Left colon (tissue), 2 donors: Measurements from ENCODE around the gene RGP1. TPM values are rescaled to one million over a fixed set of nuclear protein-coding genes. Genes with fewer than 3 reads are reported as not detected.

Experiments
- ATAC-seq: fragments of 200-7000 bp; cut with Tn5 transposase; one replicate; pipeline ENCODE4 v1.9.1; 2020; ENCODE audit warnings: mild to moderate bottlenecking, moderate library complexity
- DNase-seq, 2 donors: peaks; one replicate each; pipeline ENCODE4 v3.0.0-alpha.2; 2020
- intact Hi-C, 2 donors: fragments of 100-400 bp; cut with DNase I in 1 of 2; cut with micrococcal nuclease in 1 of 2; formaldehyde crosslinking; loops; one replicate each; pipeline versions ENCODE4 v1.11.2 to v1.14.0; 2022; cut with DNase I, micrococcal nuclease
- total RNA-seq, 2 donors: library from RNA; stranded (reverse); fragmentation: NEBNext Ultra II Directional; extraction: Animal tissue kit (Norgen Biotek cat#: 25700); gene quantifications; one replicate each; pipeline ENCODE4 v1.2.1, GENCODE V29; 2021
- donor health status: DM: no; HTN: no; CAD: no.
- donor health status: DM: yes; HTN: yes; CAD: no.

The RGP1 gene
- total RNA-seq, 2 donors from 2014 or later: 54.8 to 56.3 TPM

DNA sequence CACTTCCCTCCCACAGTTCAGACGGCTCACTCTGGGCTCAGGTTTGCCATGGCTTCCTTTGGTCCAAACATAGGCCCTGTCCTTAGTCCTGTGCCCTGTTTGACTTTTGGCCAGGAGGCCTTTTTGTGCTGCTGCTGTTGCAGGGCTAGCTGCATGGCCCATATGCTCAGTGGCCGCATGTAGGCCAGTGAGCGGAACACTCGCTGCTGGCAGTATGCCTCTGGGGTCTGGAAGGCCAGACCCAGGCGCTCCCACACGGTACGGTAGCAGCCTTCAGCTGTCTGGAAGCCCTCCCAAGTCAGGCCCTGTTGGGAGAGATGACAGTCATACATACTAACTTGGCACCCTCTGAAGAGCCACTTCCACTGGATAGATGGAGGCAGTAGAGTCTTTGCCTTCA is 11.9 kb upstream of the RGP1 start:
- DNase-seq (no peak), ATAC-seq (no peak)
- intact Hi-C loops: loop anchor here in 1 of 2 donors (10.0 kb wide), 1 partner anchor 82 kb away; the partner anchor contains the start of genes CCDC107, RMRP and SIT1

DNA sequence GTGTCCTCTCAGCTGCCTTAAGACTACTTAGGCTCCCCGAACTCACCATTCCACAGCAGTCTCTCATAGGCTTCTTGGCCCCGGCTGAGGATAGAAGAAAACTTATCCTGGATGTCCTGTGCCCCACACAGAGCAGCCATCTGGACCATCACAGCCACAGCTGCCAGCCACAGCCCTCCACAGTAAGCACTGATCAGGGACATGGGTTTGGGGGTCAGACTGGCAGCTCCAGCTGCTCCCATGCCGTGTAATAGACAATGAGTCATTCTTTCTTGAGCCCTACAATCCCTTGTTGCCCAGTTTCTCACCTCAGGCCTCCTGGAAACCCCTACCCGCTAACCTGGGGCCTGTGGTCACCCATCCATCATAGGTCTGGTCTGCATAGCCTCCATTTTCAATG is 10.9 kb upstream of the RGP1 start:
- ATAC-seq (no peak), DNase-seq (no peak)
- intact Hi-C loops: loop anchor here in 1 of 2 donors (10.0 kb wide), 1 partner anchor 83 kb away; the partner anchor contains the start of genes CCDC107, RMRP and SIT1

DNA sequence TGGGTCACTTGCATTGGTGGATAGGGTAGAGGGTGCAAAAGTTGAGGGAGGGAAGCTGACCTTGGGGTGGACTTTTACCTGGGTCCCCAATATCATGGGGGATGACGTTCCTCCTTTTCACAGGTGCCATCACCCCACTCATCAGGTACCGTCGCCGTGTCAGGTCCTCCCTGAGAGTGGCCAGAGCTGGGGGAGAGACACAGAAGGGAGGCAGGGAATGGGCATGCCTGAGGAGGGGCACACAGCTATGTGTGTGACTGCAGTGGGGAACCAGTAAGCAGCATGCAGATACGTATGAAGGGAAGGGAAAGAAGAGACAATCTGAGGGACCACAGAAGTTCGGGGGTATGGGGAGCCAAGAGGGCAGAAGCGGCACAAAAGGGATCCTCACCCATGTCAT is 10.2 kb upstream of the RGP1 start:
- DNase-seq (no peak), ATAC-seq (no peak)
- intact Hi-C loops: loop anchor here in 1 of 2 donors (10.0 kb wide), 1 partner anchor 84 kb away; the partner anchor contains the start of genes CCDC107, RMRP and SIT1

DNA sequence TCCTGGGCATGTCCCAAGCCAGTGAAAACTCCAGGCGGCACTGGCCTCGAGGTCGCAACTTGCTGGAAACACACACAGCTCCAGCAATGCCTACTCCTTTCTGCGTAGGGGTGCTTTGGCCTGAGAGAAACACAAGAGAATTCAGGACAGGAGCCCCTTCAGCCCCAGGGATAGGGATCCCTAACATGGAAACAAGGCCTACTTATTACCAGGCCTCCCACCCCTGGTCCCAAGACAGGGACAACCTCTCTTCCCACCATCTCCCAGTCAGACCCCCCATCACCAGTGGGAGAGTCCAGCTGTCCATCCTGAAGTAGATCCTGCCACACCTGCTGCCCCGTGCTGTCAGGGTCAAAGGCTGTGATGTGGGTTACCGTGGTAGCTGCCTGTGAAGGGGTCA is 8.8 kb upstream of the RGP1 start:
- ATAC-seq (no peak), DNase-seq (peak in 1 of 2 donors; percentile 17)
- intact Hi-C loops: no loop called here

DNA sequence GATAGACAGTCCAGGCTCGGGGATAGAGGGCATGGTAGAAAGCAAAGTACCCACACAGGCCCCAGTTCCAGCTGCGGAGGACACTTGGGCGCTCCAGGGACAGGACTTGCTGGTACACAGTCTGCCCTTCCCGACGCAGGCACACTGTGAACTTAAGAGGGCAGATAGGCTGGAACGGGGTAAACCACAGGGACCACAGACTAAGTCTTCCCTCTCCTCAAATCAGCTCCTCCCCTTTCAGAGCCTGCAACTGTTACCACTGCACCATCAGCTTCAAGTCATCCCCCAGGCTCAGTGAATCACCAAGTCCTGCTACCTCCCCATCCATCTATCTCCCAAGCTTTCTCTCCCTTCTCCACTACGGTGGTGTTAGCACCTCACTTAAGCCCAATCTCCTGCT is 7.3 kb upstream of the RGP1 start:
- ATAC-seq (no peak), DNase-seq (peak in 1 of 2 donors; percentile 17)
- intact Hi-C loops: no loop called here

DNA sequence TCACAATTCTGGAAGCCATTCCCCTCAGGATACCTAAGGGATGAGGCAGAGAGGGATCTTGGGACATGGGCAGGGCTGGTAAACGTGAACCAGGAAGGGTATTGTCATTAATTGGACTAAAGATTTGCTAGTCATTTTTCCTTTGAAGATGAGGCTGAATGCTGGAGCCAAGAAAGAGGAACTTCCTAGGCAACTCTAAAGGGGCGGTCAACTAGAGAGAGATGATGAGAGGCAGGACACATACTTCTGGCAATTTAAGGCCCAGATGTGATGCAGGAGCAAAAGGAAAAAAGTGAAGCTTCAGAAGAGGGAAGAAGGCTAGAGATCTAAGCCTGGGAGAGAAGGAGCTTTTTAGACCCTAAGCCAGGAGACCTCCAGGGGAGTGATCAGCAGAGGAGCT is 5.6 kb upstream of the RGP1 start:
- ATAC-seq (no peak), DNase-seq (peak in 1 of 2 donors; percentile 11)
- intact Hi-C loops: no loop called here

DNA sequence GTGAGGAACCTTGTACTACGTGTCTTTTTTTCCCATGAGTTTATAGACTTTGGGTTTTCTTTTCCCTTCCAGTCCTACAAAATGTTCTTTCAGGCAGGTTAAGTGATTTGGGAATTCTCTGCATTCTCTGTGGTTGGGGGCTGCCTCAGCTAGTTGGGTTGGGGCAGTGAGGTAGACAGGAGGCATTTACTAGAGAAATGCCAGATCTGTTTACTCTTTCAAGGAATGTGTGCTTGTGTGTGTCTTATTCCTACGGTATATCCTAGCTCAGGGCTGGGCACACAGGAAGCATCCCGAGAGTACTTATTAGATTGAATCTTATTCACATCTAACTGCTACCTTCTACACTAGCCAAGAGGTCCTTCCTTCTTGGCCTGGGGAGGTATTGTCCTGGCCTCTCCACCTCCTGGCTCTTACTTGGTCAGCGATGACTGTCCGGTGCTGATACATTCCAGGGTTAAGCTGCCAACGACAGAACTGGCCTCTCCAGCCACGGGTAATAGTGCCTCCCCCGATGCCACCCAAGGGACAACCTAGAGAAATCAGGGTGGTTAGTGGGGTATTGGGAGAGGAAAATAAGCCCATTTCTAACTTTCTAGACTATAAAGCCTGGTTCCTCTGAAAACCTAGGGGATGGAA is 5.1 kb upstream of the RGP1 start:
- peak in 1 of 2 donors; percentile 17 for DNase-seq
- intact Hi-C loops: no loop called here
- ATAC-seq: no peak

DNA sequence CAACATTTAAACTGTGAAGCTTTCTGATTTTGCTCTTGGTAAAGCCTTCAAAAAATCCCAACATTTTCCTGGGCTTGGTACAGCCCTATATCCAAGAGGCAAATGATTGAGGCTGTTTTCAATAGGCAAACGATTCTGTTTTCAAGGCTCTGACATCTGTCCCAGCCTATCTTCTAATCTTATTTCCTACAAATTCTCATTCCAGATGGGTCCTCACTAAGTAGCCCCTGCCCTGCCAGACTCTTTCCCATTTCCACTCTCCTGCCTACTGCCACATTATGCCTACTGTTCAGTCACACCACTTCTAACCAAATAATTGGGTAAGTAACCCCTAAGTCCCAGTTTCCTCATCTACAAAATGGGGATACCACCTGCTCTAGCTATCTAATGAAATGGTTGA is 3.5 kb upstream of the RGP1 start:
- no peak for DNase-seq
- intact Hi-C loops: no loop called here
- ATAC-seq: no peak

DNA sequence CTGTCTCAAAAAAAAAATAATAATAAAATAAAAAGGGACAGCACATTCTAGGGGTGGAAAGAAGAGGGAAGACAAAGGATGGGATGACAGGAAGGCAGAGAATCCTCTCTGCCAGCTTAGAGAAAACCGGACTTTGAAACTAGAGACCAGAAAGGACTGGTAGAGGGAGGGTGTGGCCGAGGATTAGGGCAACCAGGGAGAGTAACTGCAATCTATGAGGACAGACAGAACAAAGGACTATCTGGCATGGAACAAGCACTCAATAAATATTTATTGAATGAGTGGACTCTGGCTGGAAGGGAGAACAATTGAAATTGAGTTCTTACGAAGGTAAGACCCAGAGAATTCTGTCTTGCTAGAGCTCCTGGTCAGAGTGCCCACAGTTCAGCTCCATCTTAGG is 2.5 kb upstream of the RGP1 start:
- ATAC-seq: peak; percentile 46
- intact Hi-C loops: no loop called here
- DNase-seq: peak; percentile 41 to 60

DNA sequence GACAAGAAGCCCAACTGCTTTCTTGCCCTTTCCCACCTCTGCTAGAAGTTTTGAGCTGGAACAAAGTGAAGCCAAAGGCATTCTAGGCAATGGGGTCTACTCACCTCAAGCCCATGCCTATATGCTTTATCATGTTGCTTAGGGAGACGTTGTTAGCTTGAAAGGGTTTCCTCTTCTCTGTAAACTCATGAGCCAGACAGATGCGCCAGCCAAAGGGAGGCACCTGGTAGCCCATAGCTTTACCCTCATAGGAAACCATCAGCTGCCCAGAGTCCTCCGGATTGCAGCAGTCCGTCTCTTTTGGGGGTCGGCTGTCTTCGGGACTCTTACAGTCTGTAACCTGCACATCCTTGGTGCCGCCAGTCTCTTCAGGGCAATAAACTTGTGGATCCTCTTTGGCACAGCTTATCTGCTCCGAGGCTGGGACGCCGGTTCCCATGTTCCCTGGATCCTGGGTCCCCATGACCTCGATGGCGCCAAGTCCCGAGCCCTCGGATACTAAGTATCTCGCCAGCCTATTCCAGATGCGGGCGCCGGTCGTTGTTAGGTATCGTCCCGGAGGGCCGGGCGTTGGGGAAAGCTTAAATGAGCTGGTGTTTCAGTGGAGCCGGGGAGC is 737 bp upstream of the RGP1 start:
- ATAC-seq (peak; percentile 3), DNase-seq (no peak)
- intact Hi-C loops: no loop called here

DNA sequence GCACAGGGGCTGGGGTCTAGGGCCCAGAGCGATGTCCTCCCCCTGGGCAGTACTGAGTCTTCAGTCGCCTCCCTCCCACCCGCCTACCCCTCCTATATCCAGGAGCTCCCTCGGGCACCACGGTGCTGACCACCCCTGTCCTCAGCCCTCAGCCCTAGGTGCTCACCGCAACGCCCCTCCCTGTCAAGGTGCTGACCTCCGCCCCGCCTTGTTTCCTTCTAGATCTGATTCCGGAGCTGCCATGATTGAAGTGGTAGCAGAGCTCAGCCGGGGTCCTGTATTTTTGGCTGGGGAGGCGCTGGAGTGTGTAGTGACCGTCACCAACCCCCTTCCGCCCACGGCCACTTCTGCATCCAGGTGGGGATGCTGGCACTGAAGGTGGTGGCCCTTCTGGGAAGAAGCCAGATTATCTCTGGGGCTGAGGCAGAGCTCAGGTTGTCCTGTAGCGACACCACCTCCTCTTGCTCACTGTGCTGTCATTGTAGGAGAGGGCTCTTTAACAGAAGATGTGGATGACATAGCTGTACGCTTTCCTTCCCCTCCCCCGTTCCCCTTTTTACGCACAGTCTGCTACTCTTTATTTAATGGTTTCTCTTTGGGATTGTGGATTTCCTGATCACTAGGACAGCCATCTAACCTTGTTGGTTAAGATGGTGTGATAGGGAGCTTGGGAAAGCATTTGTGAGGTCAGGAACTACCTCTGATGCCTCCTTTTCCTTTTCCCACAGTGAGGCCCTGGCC is 598 bp downstream of the RGP1 start:
- ATAC-seq (peak; percentile 53), DNase-seq (peak; percentile 75 to 78)
- intact Hi-C loops: no loop called here

DNA sequence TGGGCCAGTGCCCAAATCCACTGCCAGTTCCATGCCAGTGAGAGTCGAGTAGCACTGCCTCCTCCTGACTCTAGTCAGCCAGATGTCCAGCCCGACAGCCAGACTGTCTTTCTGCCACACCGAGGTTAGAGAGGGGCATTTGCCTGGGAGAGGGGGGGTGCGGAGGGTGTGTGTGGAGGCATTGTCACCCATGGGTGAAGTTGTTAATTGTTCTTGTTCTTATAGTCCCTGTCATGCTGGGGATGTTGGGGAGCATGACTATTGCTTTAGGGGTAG is 1.1 kb downstream of the RGP1 start:
- no peak for ATAC-seq
- intact Hi-C loops: no loop called here
- peak in 1 of 2 donors; percentile 30 for DNase-seq

DNA sequence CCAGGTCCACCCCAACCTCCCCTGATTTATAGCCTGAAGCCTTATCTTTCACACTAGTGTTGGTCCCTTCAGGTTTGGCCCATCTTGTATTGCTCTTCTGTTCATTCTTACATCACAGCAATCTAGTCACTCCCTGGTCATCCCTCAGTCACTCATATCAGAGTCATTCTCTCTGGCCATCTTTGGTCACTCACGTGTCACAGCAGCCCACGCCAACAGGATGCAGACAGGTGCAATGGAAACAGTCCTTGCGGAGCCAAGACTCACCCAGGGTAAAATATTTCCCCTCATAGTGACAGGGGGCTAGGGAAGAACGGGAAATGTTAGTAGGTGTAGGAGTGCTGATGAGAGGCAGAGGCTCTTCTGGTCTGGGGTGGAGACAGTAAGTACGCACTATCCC is 4.4 kb downstream of the RGP1 start:
- intact Hi-C loops: no loop called here

DNA sequence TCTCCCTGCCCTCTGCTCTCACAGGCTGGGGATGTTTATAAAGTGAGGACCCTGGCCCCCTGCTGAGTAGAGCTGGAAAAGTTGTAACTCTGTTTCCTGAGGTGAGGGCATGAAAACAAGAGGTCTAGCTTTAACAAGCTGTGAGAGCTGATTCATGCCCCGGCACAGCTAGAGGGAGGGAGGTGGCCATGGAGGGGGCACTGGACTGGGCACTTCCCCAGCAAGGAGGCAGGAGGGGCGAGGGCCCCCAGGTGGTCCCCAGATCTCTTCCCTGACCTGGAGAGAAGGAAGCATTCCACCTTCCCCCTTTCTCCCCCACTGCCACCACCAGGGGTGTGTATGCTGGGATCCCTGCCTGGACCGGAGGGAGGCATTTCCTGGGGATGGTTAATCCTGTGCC is 5.2 kb downstream of the RGP1 start, which contains the start of gene MSMP:
TSS of gene MSMP (minus strand) at position 13 of the 400 bp plus-strand sequence. CDS start 147 bp downstream, outside the sequence.
- ATAC-seq (no peak), DNase-seq (no peak)
- intact Hi-C loops: no loop called here

More for the DNA sequence above, 4.4 kb downstream of the RGP1 start:
- ATAC-seq (no peak), DNase-seq (no peak)

DNA sequence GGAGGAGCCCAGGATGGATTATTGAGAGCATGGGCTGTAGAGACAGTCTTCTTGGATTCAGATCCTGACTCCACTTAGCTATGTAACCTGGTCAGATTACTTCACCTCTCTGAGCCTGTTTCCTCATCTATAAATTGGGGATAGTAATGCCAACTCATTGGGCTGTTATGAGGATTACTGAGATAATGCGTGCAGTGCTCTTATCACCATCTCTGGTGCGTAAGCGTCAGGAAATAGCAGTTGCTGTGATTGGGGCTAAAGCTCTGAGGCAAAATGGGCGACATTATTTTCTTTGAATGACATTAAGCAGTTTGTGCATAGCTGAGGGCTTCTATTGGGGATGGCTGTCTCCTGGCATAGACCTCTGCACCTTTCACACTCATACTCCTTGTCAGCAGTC is 6.0 kb downstream of the RGP1 start:
- no peak for DNase-seq
- ATAC-seq: no peak
- intact Hi-C loops: no loop called here

DNA sequence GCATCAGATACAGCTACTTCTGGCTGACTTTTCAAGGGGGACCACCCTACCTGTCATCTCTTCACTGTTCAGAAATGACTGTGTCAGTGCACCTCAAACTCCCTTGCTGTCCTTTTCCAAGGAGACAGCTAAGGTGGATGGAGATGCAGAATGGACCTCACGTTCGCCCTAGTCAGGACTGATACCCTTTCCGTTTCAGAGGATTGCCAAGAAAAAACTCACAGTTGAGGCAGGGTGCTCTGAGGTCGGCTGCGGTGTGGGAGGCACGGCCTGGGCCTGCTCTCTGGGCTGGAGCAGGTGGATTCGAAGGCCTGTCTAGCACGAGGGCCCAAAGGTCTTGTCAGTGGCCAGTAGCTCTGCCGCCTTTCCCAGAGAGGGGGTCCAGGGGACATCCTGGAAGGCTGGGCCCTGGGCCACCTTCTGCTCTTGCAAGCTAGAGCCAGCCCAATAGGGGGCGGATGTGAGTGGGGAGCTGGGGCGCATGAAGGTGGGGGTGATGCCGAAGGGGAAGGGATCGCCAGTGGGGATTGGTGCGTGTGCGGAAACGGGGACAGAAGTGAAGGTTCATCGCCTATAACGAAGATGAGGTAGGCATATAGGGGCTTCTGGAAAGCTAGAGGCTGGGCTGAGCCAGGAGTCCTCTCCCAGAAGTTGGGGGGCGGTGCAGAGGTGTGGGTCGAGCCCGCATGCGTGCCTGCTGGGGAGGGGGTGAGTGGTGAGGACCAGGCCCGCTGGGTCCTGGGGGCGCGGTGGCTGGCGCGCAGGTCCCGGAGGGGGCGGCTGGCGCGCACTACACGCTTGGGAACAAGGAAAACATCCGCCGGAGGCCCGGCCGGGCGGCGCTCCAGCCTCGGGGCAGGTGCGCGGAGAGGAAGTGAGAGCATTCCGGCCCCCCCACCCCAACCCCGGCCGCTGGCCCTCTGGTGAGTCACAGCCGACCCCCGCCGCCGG is 7.5 kb downstream of the RGP1 start:
- DNase-seq: peak; percentile 81 to 88
- intact Hi-C loops: no loop called here
- ATAC-seq: peak; percentile 78

DNA sequence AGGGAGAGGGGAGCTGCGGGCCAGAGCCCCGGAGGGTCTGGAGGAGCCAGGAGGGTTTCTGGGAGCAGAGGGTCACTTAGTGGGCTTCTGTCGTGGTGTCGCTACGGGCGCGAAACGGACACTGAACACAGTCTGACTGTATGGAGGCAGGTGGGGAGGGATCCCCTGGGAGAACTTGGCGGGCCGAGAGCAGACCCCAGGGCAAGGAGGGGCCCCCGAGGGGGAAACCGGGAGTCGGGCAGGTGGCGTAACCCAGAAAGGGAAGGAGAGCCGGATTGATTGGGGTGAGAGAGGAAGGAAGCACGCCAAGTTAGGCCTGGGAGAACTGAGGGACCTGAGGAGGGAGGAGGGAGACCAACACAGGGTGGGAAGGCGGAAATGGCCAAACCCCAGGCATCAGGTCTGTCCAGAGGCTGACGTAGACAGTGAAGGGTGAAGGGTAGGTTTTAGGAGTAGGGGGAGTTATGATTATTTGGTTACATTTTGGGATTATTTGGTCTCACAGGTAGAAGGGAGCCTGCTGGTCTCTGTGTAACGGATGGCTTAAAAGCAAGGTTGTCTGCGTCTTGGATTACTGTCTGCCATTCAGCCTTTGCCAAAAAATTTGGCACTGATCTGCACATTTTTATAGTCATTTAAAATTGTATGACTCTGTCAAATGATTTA is 8.3 kb downstream of the RGP1 start:
- peak; percentile 73 for ATAC-seq
- DNase-seq: peak in 1 of 2 donors; percentile 67
- intact Hi-C loops: no loop called here

DNA sequence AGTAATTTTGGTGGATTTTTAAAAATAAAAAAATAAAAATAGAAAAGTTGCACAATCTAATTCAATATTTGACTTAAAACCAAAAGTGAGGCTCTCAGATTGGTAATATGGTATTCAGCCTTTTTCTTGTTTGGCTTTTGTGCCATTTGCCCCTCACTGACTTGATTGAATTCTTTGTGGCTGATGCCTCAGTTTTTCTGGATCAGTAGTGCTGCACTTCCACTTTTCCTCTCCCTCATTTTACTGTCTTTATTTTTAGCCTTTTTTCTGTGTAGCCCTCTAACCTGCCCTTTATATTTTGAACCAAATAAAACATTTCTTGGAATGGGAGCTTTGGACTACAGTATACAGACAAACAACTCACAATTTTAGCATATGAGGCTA is 8.8 kb downstream of the RGP1 start:
- no peak for ATAC-seq
- DNase-seq: no peak
- intact Hi-C loops: no loop called here
